GM18519 (cell line): Measurements from ENCODE around the gene GBX1.

Experiments used
- ATAC-seq: cut with Tn5 transposase; IDR thresholded peaks from one replicate; pipeline ENCODE4 v1.9.1; 2021; ENCODE audit warnings: mild to moderate bottlenecking, moderate library complexity; ENCODE audit not compliant: unreplicated experiment, low FRiP score

Gene GBX1

DNA sequence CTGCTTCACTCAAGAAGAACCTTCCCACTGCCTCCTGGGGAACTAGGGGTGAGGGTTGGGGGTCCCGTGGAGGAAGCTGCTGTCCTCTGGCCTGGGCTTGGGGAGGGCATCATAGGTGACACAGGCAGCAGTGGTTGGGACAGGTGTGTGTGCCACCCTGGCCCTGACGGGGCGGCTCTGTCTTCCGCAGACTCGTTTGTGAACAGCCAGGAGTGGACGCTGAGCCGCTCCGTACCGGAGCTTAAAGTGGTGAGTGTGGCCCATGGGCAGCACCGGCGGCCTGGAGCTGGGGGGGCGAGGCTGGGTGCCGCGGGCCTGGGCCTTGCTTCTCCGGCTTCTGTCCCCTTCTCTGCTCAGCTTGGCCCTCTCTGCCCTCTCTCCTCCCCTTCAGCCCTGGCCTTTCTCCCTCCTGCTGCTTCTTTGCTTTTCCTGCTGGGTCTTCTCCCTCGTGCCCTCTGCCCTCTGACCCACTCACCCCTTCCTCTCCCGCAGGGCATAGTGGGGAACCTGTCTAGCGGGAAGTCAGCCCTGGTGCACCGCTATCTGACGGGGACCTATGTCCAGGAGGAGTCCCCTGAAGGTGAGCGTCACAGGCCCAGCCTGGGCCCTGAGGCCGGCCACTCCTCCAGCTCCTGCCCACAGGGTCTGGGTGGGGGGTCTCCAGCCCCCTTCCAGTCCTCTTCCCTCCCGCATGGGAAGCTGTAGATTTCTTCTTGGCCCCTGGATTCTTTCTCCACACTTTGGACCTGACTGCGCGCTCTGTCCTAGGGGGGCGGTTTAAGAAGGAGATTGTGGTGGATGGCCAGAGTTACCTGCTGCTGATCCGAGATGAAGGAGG is 50.7 kb downstream of the GBX1 start:
- no peak for ATAC-seq

DNA sequence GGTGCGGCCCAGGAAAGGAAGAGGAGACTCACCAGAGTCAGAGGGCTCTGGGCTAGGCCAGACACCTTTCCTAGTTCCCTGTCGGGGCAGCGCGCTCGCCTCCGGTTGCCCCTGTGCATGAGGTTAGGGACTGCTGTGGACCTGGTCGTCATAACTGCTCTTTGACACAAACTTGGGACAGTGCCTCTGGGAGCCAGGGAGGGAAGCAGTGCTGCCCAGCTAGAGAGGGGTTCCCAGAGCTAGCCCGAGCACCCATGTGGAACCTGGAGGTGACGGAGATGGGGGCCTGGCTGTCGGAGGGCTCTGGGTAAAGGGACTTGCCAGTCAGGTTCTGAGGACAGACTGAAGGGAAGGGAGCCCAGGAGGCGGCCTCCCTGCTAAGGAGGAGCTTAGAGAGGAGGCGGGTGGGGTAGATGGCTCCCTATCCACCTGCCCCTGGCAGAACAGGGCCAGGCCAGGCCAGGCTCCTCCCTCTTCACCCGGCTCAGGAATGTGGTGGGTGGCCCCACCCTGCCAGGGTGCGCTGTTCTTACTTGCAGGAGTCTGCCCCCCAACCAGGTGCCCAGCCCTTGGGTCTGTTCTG is 51.6 kb downstream of the GBX1 start:
- no peak for ATAC-seq

DNA sequence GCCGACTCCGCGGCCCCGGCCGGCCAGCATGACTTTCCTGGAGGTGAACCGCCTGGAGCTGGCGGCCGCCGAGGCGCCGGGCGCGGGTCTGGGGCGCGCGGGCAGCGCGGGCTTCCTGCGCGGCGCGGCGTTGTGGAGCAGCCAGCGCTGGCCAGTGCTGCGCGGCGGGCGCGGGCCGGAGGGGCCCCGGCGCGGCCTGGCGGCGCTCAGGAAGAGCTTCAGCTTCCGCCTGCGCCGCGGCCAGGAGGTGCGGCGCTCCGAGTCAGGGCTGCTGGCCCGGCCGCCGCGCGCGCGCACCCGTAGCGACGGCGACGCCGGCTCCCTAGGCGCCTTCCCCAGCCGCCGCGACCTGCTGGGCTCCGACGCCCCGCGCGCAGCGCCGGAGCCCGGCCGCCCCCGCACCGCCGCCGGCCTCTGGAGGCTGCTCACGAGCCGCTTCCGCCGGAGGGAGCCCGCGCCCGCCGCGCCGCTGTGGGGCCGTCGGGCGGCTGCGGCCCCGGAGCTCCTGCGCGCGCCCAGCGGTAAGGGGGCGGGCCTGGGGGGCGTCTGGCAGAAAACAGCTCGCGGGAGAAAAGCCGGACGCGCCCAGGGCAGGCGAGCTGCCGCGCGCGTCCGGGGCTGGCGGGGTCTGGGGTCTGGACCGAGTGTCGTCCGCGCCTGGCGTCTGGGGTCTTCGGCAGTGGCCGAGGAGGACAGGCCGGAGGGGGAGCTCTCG is 52.2 kb downstream of the GBX1 start:
- ATAC-seq, result no peak

DNA sequence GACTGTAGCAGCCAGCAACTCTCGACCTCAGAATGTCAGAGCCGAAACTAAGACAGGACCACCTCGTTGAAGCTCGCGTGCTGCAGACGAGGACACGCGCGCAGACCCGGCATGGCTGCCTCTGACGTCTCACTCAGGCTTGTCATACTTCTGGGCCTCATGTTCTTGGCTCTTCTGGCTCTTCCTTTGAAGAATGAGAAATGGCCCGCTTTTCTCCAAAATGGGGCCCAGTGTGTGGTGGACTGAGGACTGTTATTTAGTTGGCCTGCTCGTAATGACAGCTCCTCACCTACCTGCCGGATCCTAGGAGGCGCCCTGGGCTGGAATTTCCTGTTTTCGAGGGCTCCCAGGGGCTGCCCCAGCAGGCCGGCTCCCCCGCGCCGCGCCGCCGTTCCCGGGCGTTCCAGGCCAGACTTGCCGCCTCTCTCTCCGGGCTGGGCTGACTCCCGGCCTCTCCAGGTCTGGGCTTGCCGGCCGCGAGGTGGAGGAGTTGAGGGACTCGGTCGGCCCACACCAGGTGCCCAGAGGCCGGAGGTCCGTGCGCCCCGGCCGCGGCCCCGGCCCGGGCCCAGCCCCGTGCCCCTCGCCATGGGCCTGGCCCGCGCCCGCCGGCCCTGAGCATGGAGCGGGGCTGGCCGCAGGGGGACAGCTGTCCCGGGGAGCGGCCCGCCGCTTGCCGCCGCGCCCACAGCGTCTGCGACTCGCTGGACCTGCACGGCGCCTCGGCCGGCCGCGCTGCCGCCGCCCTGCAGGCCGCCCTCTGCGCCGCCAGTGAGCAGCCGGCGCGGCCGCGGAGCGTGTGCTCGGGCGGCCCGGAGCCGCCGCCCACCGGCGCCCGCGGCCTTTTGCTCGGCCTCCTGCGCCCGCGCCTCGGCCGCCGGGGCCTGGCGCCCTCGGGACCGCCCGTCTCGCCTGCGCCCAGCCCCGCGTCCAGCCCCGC is 53.1 kb downstream of the GBX1 start:
- ATAC-seq, result no peak

DNA sequence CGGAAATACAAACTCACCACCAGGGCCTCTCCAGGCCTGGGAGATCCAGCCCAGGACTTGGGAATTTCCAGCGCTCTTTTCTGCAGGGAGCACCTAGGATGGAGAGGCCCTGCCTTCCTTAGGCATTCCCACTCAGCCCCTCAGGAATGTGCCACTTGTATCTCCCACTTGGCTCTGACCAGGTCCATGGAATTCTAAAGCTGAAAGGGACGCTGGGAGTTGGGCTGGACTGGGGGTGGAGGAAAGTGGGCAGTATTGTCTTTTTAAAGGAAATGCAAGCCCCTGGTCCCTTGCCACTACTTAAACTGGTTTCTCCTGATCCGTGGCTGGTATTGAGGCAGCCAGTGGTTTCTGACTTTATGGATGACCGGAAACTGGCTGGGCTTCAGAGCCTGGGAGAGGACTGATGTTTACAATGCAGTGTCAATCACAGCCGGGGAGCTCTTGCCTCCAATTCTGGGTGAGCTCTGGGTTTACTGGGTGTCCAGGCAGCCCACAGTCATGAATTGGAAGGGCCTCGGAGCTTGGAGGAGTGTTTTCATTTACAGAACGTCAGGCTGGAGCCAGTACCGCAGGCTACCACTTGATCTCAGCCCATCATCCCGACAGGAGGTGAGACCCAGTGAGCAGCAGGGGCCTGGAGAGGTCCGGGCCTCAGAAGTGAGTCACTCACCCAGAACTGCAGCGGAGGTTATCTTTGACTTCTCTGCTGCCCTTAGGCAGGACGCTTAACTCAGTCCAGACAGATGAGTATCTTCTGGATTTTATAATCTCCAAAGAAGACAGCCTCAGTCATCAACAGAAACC is 53.9 kb downstream of the GBX1 start:
- no peak for ATAC-seq

DNA sequence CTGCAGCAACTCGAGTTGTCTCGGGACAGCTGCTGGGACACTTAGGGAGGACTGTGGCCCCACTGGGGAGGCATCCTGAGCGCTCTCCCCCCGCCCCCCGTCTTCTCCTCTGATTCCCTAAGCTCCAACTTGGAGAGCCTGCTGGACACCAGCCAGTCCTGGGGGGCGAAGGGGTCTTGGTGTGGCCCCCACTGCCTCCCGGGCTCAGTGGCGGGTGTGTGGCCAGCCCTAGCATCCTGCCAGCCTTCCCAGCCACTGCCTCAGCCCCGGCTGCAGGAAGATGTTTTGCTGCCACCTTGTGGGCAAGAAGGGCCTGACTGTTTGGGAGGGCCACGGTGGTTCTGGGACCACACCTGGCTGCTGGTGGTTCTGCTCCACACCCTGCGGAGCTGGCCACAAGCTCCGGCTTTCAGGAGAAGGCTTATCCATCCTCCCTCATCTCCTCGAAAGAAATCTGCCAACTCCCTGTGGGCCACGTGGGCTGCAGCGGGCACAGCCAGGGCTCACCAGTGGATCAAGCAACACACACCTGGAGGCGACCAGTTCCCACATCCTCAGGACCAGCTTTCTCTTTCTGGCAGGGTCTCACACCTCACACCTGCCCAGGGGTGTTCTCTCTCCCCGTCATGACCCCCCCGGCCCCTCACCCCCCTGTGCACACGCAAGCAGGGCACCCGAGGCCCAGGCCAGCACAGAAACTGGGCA is 56.4 kb downstream of the GBX1 start:
- no peak for ATAC-seq

DNA sequence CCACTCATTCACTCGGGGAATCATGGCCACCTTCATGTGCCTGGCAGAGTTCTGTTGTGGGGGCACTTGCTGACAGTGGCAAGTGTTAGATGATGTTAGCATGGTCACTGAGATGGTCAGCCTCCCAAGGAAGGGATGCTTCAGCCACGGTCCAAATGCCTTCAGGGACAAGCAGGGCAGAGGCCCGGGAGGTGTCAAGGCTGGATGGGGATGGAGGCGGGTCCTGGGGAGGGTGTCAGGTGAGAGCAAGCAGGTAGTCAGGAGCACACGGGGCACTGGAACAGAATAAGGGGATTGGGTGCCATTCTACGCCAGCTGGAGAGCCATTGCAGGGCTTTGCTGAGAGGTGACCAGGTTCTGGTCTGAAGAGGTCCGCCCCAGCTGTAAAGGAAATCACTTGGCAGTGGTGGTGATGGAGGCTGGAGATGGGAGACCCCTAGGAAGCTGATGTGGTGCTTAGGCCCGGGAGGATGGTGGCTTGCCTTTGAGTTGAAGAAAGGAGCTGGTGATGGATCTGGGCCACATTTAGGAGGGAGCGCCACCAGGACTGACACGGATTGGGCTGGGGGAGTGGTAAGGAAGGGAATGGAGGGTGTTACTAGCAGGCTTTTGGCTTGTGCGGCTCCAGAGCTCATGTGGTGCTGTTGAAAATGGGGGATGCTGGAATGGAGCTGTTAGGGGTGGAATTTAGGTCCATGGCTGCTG is 57.1 kb downstream of the GBX1 start:
- ATAC-seq, result no peak

DNA sequence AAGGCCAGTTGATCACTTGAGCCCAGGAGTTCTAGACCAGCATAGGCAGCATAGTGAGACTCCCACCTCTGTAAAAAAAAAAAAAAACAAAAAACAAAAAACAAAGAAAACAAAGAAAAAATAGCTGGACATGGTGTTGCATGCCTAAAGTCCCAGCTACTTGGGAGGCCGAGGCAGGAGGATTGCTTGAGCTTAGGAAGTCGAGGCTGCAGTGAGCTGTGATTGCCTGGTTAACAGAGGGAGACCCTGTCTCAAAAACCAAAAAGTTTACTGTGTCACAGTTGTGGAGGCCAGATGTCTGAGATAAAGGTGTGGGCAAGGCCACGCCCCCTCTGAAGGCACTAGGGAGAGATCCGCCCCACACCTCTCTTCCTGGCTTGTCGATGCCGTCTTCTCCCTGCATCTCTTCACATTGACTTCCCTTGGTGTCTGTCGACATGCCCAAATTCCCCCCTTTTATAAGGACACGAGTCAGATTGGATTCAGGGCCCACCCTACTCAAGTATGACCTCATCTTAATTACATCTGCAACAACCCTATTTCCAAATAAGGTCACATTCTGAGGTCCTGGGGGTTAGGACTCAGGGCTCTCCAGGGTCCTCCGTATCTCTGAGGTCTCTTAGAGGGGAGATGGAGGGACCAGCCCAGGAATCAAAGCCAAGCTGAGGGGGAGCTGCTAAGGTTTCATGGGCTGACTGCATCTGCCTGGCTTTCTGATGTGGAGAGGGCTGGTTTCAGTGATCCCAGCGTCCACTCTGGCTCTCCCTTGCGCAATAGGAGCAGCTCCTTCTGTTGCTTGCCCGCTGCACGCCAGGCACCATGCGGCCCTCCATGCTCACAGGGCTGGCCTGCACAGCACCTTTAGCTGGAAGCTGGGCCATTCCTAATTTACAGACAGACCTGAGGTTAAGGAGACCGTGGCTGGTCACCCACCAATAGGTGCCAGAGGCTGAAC is 58.1 kb downstream of the GBX1 start:
- no peak for ATAC-seq

DNA sequence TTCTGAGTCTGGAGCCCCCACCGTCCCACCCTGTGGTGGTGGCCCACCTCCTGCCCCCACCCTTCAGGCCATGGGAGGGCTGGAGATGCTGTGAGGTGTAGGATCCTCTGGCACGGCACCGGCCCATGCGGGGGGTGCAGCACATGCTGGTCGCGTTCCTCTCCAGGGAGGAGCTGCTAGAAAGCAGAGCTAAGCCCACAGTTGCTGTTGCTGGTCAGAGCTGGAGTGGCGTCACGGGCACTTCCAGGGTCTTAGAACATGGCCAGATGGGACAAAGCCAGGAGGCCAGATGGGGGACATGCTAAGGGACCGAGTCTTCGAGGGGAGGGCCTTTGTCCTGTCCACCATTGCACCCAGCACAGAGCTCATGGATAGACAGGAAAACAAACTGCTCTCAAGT is 59.6 kb downstream of the GBX1 start:
- ATAC-seq, result no peak

DNA sequence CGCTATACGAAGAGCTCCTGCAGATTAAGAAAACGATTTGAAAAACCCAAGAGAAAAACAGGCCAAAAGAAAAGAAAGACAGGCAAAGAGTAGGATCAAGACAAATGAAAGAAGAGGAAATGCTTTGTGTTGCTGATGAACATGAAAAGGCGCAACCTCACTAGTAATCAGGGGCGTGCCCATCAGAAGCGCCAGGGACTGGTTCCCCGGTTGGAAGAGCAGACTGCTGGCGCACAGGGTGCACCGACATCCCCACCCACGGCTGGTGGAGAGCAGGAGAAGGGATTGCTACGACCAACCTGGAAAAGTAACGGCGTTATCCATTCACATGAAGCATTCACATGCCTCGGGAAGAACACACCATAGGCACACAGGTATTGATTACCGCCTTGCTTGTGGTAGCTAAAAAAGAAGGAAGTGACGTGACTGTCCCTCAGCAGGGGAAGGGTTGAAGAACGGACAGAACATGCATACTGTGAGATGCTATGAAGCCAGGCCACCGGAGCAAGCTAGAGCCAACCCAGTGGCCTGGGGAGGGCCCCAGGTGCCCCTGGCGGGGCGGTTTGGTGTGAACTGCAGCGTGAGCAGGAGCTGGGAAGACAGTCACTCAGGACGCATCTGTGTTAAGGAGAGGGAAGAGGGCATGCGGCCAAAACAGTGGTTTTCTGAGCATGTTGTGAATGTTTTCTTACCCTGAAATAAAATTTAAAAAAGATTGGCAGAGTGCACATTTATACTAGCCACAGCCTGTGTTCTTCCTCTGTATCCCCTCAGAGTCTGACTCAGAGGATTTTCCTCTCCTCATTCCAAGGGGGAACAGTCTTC is 62.9 kb downstream of the GBX1 start:
- ATAC-seq, result no peak

DNA sequence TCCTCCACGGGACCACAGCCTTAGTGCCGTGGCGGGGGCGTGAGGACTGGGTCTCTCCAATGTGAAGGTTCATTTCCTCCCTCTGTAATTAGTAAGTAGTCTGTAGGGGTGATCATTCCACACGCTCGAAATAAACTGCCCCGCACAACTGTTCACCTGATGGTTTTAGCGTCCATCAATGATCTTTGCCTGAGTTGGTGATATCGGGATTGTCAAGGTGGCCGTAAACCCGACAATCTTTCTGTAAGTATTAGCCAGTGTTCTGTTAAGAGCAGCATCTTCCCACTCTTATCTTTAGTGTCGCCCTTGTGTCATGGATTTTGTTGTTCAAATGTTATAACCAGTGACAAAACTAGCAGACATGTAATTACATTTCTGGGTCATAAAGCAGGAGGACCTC is 63.5 kb downstream of the GBX1 start:
- ATAC-seq, result no peak

DNA sequence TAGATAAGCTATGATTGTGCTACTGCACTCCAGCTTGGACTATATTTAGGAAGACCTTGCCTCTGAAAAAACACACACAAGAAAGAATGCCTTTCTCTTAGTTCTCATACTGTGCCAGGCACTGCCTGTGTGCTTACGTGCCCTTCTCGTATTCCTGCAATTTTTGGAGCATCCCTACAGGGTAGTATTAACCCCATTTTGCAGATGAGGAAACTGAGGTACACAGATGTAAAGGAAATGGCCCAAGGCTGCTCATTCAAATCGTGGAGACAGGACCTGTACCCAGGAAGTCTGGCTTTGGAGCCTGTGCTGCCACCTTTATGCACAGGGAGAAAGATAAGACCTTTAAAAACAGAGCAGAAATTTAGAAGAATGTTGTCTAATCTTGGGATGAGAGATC is 64.5 kb downstream of the GBX1 start:
- no peak for ATAC-seq

DNA sequence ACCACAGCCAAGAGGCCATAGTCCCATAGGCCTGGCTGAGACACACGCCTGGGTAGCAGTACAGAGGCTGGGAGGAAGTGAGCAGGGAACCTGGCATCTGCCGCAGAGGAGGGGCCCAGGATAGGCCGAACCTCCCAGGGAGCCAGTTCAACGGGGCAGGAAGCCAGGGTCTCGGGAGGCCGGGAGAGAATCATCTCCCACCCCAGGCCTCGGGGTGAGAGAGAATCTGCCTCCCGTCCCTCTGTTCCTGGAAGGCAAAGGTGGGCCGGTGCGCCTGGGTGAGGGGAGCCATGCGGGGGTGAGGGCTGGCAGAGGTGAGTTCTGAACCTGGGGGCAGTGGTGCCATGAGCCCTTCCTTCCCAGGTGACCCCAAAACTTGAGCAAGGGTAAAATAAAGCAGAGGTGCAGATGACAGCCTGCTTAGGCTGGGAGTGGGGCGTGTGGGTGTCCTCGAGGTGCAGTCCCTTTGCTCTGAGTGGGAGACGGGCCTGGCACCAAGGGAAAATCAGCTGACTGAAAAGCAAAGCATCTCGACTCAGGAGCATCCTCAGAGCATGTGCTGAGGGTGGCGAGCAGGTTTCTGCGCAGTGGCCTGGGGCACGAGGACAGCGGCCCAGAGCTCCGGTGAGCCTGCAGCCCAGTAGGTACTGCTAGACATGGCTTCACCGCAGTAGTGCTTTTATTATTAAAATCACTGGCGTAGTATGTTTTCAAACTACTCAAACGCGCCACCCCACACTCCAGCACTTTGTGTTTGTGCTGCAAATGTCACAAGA is 65.7 kb downstream of the GBX1 start:
- ATAC-seq, result no peak

DNA sequence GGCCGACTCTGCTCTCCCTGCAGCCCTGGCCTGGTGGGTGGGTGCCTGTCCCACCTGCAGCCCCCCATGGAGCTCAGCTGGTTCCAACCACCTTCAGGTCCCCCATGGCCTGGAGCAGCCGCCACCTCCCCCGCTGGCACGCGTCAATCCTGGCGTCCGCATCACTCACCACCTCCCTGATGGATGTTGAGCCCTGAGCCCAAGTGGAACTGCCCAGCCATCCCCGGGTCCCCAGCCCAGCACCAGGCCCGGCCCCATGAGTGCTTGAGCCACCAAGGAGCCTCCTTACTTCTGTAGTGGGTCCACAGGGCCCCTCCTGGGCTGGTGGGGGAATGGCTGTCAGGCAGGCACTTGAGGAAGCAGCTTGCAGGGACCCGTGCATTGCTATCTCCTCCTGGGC is 66.6 kb downstream of the GBX1 start:
- ATAC-seq, result no peak

DNA sequence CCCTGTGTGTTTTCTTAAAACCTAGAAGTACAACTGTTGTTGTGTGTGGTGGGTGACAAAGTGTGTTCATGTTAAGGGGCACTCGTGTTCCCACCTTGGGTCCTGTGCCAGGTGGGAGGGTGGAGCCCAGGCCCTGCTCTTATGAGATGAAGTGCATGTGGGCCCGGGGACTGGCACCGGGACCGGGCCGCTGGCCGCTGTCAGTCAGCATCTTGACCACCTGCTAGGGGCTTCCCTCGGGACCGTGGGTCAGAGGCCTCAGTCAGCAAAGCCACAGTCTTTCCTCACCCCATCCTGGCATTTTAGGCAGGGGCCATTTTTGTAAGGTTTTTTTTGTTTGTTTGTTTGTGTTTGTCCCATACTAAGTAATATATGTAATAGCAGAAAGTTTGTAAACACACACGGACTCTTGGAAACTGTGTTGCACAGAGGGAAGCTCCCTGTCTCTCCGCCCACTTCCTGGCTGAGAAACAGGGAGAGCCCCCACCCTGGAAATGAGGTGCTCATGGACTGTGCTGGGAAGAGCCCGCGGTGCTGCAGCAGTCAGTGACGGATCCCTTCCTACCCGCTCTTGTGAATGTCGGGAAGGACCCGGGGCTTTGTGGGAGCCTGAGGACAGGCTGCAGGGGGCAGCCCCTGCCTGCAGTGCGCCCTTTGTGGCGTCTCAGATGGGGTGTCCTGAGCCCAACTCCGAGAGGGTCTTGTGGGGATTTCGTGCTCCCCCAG is 67.8 kb downstream of the GBX1 start:
- ATAC-seq, result no peak
